Right atrium auricular region (tissue), 2 donors: Measurements from ENCODE around the gene CRLF1. TPM values are rescaled to one million over a fixed set of nuclear protein-coding genes. Genes with fewer than 3 reads are reported as not detected.

Experiments used
- DNase-seq: peaks from one replicate; pipeline ENCODE4 v3.0.0-alpha.2; 2019; ENCODE audit warnings: low spot score
- H3K27ac ChIP-seq, 2 donors: fragments of 200-600 bp; sonication (generic); 1 replicate in 1 of 2; 2 replicates in 1 of 2; pipeline ENCODE4 v1.5.1; 2016 to 2019
- H3K27me3 ChIP-seq, 2 donors: fragments of 200-600 bp; sonication (generic); one replicate each; pipeline versions ENCODE4 v1.5.1 to v1.6.0; 2017 to 2019
- H3K36me3 ChIP-seq: fragments of 200-600 bp; sonication (generic); one replicate; pipeline ENCODE4 v1.5.1; 2016
- H3K4me1 ChIP-seq, 2 donors: fragments of 200-600 bp; sonication (generic); one replicate each; pipeline versions ENCODE4 v1.5.1 to v1.6.0; 2017 to 2019
- H3K4me3 ChIP-seq, 2 donors: fragments of 200-600 bp; sonication (generic); 1 replicate in 1 of 2; 2 replicates in 1 of 2; pipeline ENCODE4 v1.5.1; 2017 to 2019; ENCODE audit warnings: mild to moderate bottlenecking in 1 of 2, moderate library complexity in 1 of 2
- H3K9me3 ChIP-seq, 2 donors: fragments of 200-600 bp; sonication (generic); one replicate each; pipeline ENCODE4 v1.5.1; 2019
- CTCF ChIP-seq, 2 donors: fragments of 200-600 bp; sonication (generic); IDR thresholded peaks; one replicate each; pipeline ENCODE4 v1.5.1; 2019; ENCODE audit warnings: antibody characterized with exemption in 2 of 2
- total RNA-seq, 2 donors: library from RNA; depleted of rRNA; stranded (reverse); fragments of >200 nt; gene quantifications; one replicate each; pipeline ENCODE4 v1.1.0, GENCODE V29; 2016

CRLF1 gene
- total RNA-seq, 2 donors from 2014 or later: 71.8 to 73.9 TPM

GRCh38 chr19:18634612-18635297, 28.2 kb upstream of the CRLF1 start:
- no peak for TF ChIP-seq CTCF (IDR thresholded peaks at IDR 0.05)

DNA sequence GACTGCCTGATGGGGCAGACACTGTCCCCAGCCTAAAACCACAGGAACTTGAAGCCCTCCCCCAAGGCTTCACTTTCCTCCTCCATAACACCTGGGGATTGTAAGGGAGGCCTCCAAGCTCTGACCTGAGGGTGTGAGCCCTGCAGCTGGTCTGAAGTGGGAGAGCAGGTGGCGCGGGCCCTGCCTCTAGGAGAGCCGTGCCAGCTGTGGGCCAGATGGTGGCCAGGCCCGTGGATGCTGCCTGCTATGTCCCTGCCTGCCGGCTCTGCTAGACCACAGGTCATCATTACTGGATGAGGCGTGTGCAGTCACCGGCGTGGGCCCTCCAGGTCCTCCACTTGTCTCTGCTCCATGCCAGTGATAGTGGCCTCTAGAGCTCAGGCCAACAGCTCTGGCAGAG, 26.7 kb upstream of the CRLF1 start:
- TF ChIP-seq CTCF (IDR thresholded peaks at IDR 0.05): no peak
- no peak overlapping the region for H3K4me3 ChIP-seq
- no peak for DNase-seq
- H3K27ac ChIP-seq: no peak overlapping the region
- peaks cover 0 to 28% of the 10 kb centered on the region in 2 donors for H3K4me1 ChIP-seq
- H3K9me3 ChIP-seq: no peaks in the 10 kb centered on the region
- no peaks in the 10 kb centered on the region for H3K36me3 ChIP-seq
- H3K27me3 ChIP-seq: no peaks in the 10 kb centered on the region

More at GRCh38 chr19:18634612-18635297, 28.2 kb upstream of the CRLF1 start:
- Histone ChIP-seq H3K27ac (no peak overlapping the region), H3K4me1 (peaks cover 0 to 30% of the 10 kb centered on the region in 2 donors), H3K9me3 (no peaks in the 10 kb centered on the region), H3K27me3 (no peaks in the 10 kb centered on the region), H3K4me3 (no peak overlapping the region), H3K36me3 (no peaks in the 10 kb centered on the region)
- DNase-seq: no peak

GRCh38 chr19:18629166-18630088, 22.8 kb upstream of the CRLF1 start:
- Histone ChIP-seq H3K4me1 (no peaks in the 10 kb centered on the region), H3K36me3 (no peaks in the 10 kb centered on the region), H3K9me3 (no peaks in the 10 kb centered on the region), H3K27ac (peak overlapping the region; percentile 48 to 69), H3K4me3 (no peak overlapping the region), H3K27me3 (no peaks in the 10 kb centered on the region)
- peak; percentile 89 for DNase-seq
- no peak for TF ChIP-seq CTCF (IDR thresholded peaks at IDR 0.05)

- Histone ChIP-seq H3K9me3 (no peaks in the 10 kb centered on the region), H3K36me3 (no peaks in the 10 kb centered on the region), H3K4me1 (no peaks in the 10 kb centered on the region), H3K27ac (no peak overlapping the region), H3K4me3 (no peak overlapping the region), H3K27me3 (no peaks in the 10 kb centered on the region)
- TF ChIP-seq CTCF (IDR thresholded peaks at IDR 0.05): no peak
- DNase-seq: no peak
Observed at GRCh38 chr19:18626906-18627305, 20.3 kb upstream of the CRLF1 start.

GRCh38 chr19:18620902-18621301, 14.3 kb upstream of the CRLF1 start:
- Histone ChIP-seq H3K9me3 (no peaks in the 10 kb centered on the region), H3K27ac (no peak overlapping the region), H3K4me1 (no peaks in the 10 kb centered on the region), H3K4me3 (no peak overlapping the region), H3K36me3 (no peaks in the 10 kb centered on the region), H3K27me3 (no peaks in the 10 kb centered on the region)
- TF ChIP-seq CTCF (IDR thresholded peaks at IDR 0.05): no peak
- no peak for DNase-seq
